Measurements from ENCODE around the gene CNIH2. TPM values are rescaled to one million over a fixed set of nuclear protein-coding genes. Genes with fewer than 3 reads are reported as not detected.
"Not testable (repeated sequence)": the region's sequence is repeated elsewhere in the genome, so short reads cannot be mapped to it uniquely, and the experiment has no call there.

The CNIH2 gene
- total RNA-seq, 2 donors from 2014 or later: 1.7 to 4.5 TPM

GRCh38 chr11:66267379-66268243 lies 10.4 kb upstream of the CNIH2 start:
- H3K9me3 Mint-ChIP-seq: no peaks in the 10 kb centered on the region
- peak overlapping the region; percentile 97 for H3K27ac Mint-ChIP-seq
- ATAC-seq (peak; percentile 71 to 73), DNase-seq (ENCODE audit: low spot score in 2 of 2) (peak; percentile 87 to 90)
- H3K36me3 Mint-ChIP-seq: peaks cover 11 to 16% of the 10 kb centered on the region in 2 donors

- Mint-ChIP-seq H3K9me3 (no peaks in the 10 kb centered on the region), H3K36me3 (peaks cover 14 to 16% of the 10 kb centered on the region in 2 donors), H3K27ac (peak within 1 kb of the TSS; percentile 97)
- DNase-seq (ENCODE audit: low spot score in 2 of 2) (peak; percentile 100), ATAC-seq (peak; percentile 84 to 86)
Observed at GRCh38 chr11:66268244-66268951, 9.6 kb upstream of the CNIH2 start, which contains the start of gene RAB1B. RAB1B (plus strand) TSS chr11:66268639; CDS start chr11:66268680, 41 bp downstream.

DNA sequence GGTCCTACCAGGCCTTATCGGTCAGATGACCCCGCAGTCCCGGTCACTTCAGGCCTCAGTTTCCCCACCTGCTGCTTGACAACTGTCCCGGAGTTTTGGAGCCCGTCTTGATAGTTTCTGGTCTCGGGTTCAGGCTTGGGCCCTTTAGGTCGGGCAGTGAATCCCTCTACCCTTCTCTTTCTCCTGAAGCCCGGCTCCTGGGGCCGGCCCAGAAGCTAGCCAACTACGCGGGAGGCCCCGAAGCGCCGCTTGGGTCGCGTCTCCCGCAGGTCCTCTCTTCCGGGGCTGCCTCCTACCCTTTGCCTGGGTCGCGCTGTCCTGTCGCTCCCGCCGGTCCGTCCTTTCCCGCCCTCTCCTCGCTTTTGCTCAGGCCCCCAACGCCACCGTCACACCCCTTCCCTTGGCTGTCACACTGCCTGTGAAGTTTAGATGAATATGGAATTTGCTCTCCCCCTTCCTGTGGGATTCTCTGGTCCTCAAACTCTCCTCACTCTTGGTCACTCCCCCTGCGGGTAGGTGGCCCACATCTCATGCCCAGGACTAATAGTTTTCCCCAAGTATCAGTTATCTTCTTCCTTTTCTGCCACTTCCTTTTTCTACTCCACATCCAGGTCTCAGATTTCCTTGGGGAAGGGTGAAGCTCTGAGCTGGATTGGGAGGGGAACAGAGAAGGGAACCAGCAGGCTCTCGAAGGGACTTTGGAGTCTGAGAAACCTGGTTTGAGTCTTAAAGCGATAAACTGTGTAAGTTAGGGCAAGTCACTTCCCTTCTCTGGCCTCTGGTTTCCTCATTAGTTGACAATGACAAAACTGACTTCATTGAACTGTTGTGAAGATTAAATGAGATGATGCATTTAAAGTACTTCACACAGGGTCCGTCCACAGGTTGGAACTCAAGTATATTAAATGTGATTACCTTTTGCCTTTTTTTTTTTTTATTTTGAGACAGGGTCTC lies 8.7 kb upstream of the CNIH2 start:
- Mint-ChIP-seq H3K36me3 (peaks cover 16 to 18% of the 10 kb centered on the region in 2 donors), H3K9me3 (no peaks in the 10 kb centered on the region), H3K27ac (peak overlapping the region; percentile 97)
- DNase-seq (ENCODE audit: low spot score in 2 of 2) (no peak), ATAC-seq (no peak)

DNA sequence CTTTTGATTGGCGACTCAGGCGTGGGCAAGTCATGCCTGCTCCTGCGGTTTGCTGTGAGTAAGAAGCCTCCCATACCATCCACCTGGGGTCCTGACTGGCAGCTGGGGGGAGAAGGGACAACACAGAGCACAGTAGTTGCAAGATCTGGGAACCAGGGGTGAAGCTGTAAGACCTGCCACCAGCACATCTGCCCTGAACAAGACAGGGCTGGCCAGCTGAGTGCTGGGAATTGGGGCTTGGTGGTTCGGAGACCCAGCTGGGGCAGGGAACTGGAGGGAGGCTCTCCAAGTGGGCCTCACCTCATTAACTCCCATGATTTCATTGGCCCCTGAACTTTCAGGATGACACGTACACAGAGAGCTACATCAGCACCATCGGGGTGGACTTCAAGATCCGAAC lies 6.2 kb upstream of the CNIH2 start:
- ATAC-seq (no peak), DNase-seq (ENCODE audit: low spot score in 2 of 2) (peak in 1 of 2 donors; percentile 56)
- Mint-ChIP-seq H3K27ac (no peak overlapping the region), H3K9me3 (no peaks in the 10 kb centered on the region), H3K36me3 (peaks cover 16 to 20% of the 10 kb centered on the region in 2 donors)

- DNase-seq (ENCODE audit: low spot score in 2 of 2): no peak
- Mint-ChIP-seq H3K36me3 (peaks cover 16 to 20% of the 10 kb centered on the region in 2 donors), H3K27ac (peak overlapping the region in 1 of 2 donors; percentile 92), H3K9me3 (no peaks in the 10 kb centered on the region)
- ATAC-seq: no peak
Observed at GRCh38 chr11:66272596-66272995, 5.4 kb upstream of the CNIH2 start.

DNA sequence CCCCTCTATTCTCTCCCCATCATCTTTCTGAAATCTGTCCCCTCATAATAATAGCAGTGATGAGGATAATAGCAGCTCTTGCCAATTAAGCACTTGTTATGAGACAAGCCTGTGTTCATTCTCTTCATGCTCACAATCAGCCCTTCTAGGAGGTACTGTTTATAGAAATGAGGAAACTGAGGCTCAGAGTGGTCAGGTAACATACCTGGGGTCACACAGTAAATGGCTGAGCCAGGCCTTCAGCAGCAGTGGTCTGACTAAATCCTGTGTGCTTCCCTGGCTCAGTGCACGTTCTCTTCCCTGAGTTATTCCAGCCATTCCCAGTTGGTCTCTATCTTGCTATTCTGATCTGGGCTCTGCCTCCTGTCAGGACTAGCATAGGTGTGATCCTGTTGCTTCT lies 3.8 kb upstream of the CNIH2 start:
- ATAC-seq (no peak), DNase-seq (ENCODE audit: low spot score in 2 of 2) (no peak)
- no peaks in the 10 kb centered on the region for H3K9me3 Mint-ChIP-seq
- H3K36me3 Mint-ChIP-seq: peaks cover 7 to 16% of the 10 kb centered on the region in 2 donors
- H3K27ac Mint-ChIP-seq: no peak overlapping the region

- Mint-ChIP-seq H3K27ac (no peak overlapping the region), H3K9me3 (no peaks in the 10 kb centered on the region), H3K36me3 (peaks cover 0 to 12% of the 10 kb centered on the region in 2 donors)
- DNase-seq (ENCODE audit: low spot score in 2 of 2) (no peak), ATAC-seq (no peak)
Observed at GRCh38 chr11:66275396-66275795, 2.6 kb upstream of the CNIH2 start.

- H3K9me3 Mint-ChIP-seq: no peaks in the 10 kb centered on the region
- H3K36me3 Mint-ChIP-seq: peaks cover 0 to 12% of the 10 kb centered on the region in 2 donors
- DNase-seq (ENCODE audit: low spot score in 2 of 2) (no peak), ATAC-seq (no peak)
- H3K27ac Mint-ChIP-seq: no peak overlapping the region
Observed at GRCh38 chr11:66275984-66276612, 1.9 kb upstream of the CNIH2 start.

DNA sequence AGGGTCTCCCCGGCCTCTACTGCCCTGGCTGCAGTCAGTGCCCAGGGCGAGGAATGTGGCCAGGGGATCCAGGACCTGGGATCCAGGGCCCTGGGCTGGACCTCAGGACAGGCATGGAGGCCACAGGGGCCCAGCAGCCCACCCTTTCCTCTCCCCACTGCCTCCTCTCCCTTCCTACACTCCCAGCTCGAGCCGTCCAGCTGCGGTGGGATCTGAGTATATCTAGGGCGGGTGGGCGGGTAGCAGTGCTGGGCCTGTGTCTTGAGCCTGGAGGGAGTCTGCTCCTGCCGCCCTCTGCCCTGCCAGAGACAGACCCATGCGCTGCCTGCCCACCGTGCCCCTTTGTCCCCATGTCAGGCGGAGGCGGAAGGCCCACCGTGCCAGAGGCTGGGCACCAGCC lies 1.4 kb upstream of the CNIH2 start:
- peaks cover 0 to 12% of the 10 kb centered on the region in 2 donors for H3K36me3 Mint-ChIP-seq
- DNase-seq (ENCODE audit: low spot score in 2 of 2); ATAC-seq; H3K27ac Mint-ChIP-seq; H3K9me3 Mint-ChIP-seq: not testable (repeated sequence)

DNA sequence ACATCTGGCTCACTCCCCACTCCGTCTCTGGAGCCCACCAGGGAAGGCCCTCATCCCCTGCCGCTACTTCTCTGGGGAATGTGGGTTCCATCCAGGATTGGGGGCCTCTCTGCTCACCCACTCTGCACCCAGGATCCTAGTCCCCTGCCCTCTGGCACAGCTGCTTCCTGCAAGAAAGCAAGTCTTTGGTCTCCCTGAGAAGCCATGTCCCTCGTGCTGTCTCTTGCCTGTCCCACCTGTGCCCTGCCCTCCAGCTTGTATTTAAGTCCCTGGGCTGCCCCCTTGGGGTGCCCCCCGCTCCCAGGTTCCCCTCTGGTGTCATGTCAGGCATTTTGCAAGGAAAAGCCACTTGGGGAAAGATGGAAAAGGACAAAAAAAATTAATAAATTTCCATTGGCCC lies 911 bp upstream of the CNIH2 start:
- H3K27ac Mint-ChIP-seq, H3K9me3 Mint-ChIP-seq, ATAC-seq: not testable (repeated sequence)
- peaks cover 0 to 12% of the 10 kb centered on the region in 2 donors for H3K36me3 Mint-ChIP-seq
- peak in 1 of 2 donors; percentile 52 for DNase-seq (ENCODE audit: low spot score in 2 of 2)

GRCh38 chr11:66278363-66279091 lies 552 bp downstream of the CNIH2 start:
- peak in 1 of 2 donors; percentile 51 for DNase-seq (ENCODE audit: low spot score in 2 of 2)
- Mint-ChIP-seq H3K9me3 (no peaks in the 10 kb centered on the region), H3K36me3 (peaks cover 0 to 5% of the 10 kb centered on the region in 2 donors), H3K27ac (no peak overlapping the region)
- no peak for ATAC-seq

- Mint-ChIP-seq H3K27ac (peak overlapping the region; percentile 54 to 95), H3K36me3 (peaks cover 0 to 2% of the 10 kb centered on the region in 2 donors), H3K9me3 (no peaks in the 10 kb centered on the region)
- DNase-seq (ENCODE audit: low spot score in 2 of 2) (no peak), ATAC-seq (no peak)
Observed at GRCh38 chr11:66279092-66279734, 1.2 kb downstream of the CNIH2 start.

- ATAC-seq (no peak), DNase-seq (ENCODE audit: low spot score in 2 of 2) (no peak)
- Mint-ChIP-seq H3K36me3 (no peaks in the 10 kb centered on the region), H3K27ac (no peak overlapping the region), H3K9me3 (no peaks in the 10 kb centered on the region)
Observed at GRCh38 chr11:66280428-66280827, 2.5 kb downstream of the CNIH2 start.

GRCh38 chr11:66281001-66281400 lies 3.0 kb downstream of the CNIH2 start:
- Mint-ChIP-seq H3K9me3 (no peaks in the 10 kb centered on the region), H3K27ac (peak overlapping the region in 1 of 2 donors; percentile 5)

More at GRCh38 chr11:66281001-66281400, 3.0 kb downstream of the CNIH2 start:
- no peaks in the 10 kb centered on the region for H3K36me3 Mint-ChIP-seq
- no peak for DNase-seq (ENCODE audit: low spot score in 2 of 2)
- ATAC-seq: no peak
